GM12892 (cell line): ENCODE measurements around the gene RRP36.
"Not testable (repeated sequence)": the region's sequence is repeated elsewhere in the genome, so short reads cannot be mapped to it uniquely, and the experiment has no call there.

ENCODE experiments used
- DNase-seq: peaks from one replicate; pipeline ENCODE4 v3.0.0; 2011; ENCODE audit not compliant: insufficient read length
- FAIRE-seq: peaks from 2 replicates; lab custom pipeline; 2011; peaks lifted over from hg19 to GRCh38; lab: Jason Lieb, UNC
- POLR2A ChIP-seq: IDR thresholded peaks from 2 replicates; pipeline ENCODE4 v1.6.1; 2011; ENCODE audit warnings: low read depth, low read length, control low read depth
- POLR2AphosphoS5 ChIP-seq: IDR thresholded peaks from 2 replicates; pipeline ENCODE4 v1.6.1; 2011; ENCODE audit warnings: low read depth, low read length, control low read depth
- TAF1 ChIP-seq: IDR thresholded peaks from 2 replicates; pipeline ENCODE4 v1.6.1; 2011; ENCODE audit warnings: low read depth, mild to moderate bottlenecking, control low read depth, low read length, borderline replicate concordance

Gene RRP36

GRCh38 chr6:42984924-42985475 lies 36.4 kb upstream of the RRP36 start:
- FAIRE-seq (no peak), DNase-seq (no peak)
- TF ChIP-seq TAF1 (no peak), POLR2A (no peak), POLR2AphosphoS5 (no peak)

GRCh38 chr6:42987533-42988451 lies 33.6 kb upstream of the RRP36 start:
- no peak for TF ChIP-seq POLR2A
- no peak for TF ChIP-seq TAF1
- TF ChIP-seq POLR2AphosphoS5: no peak
- no peak for FAIRE-seq
- no peak for DNase-seq

- DNase-seq: no peak
- TF ChIP-seq TAF1: no peak
- no peak for FAIRE-seq
These were observed 32.9 kb upstream of the RRP36 start for GRCh38 chr6:42988486-42989020.

- DNase-seq: no peak
- TF ChIP-seq POLR2AphosphoS5 (no peak), POLR2A (no peak), TAF1 (no peak)
- FAIRE-seq: no peak
These were observed 31.5 kb upstream of the RRP36 start for GRCh38 chr6:42989923-42990322.

GRCh38 chr6:42993445-42993844 lies 28.0 kb upstream of the RRP36 start:
- FAIRE-seq: no peak
- no peak for DNase-seq
- TF ChIP-seq POLR2A (no peak), POLR2AphosphoS5 (no peak), TAF1 (no peak)

GRCh38 chr6:42996513-42996912 lies 24.9 kb upstream of the RRP36 start:
- FAIRE-seq (no peak), DNase-seq (no peak)
- TF ChIP-seq TAF1 (no peak), POLR2A (no peak), POLR2AphosphoS5 (no peak)

- FAIRE-seq, DNase-seq: not testable (repeated sequence)
These were observed 23.2 kb upstream of the RRP36 start for GRCh38 chr6:42998205-42998604.

GRCh38 chr6:43001843-43002242 lies 19.6 kb upstream of the RRP36 start:
- TF ChIP-seq TAF1 (no peak), POLR2A (no peak), POLR2AphosphoS5 (no peak)
- no peak for FAIRE-seq
- no peak for DNase-seq

- TF ChIP-seq TAF1 (no peak), POLR2AphosphoS5 (no peak), POLR2A (no peak)
- DNase-seq: no peak
- no peak for FAIRE-seq
These were observed 15.6 kb upstream of the RRP36 start for GRCh38 chr6:43005844-43006243.

GRCh38 chr6:43006251-43006650 lies 15.2 kb upstream of the RRP36 start:
- DNase-seq: no peak
- TF ChIP-seq TAF1 (no peak), POLR2A (no peak), POLR2AphosphoS5 (no peak)
- no peak for FAIRE-seq

GRCh38 chr6:43007126-43007525 lies 14.3 kb upstream of the RRP36 start:
- DNase-seq (no peak), FAIRE-seq (no peak)
- no peak for TF ChIP-seq TAF1
- TF ChIP-seq POLR2A: no peak
- no peak for TF ChIP-seq POLR2AphosphoS5

- FAIRE-seq: no peak
- TF ChIP-seq POLR2AphosphoS5 (no peak), TAF1 (no peak), POLR2A (no peak)
- DNase-seq: no peak
These were observed 12.3 kb upstream of the RRP36 start for GRCh38 chr6:43009124-43009523.
